Measurements from ENCODE around the gene NRP2. TPM values are rescaled to one million over a fixed set of nuclear protein-coding genes. Genes with fewer than 3 reads are reported as not detected.

The NRP2 gene
- total RNA-seq, 2 experiments from 2014 or later: 1.5 to 3.8 TPM

- Mint-ChIP-seq H3K27me3 (peaks cover 33% of the 10 kb centered on the region), H3K4me3 (no peak overlapping the region), H3K9me3 (ENCODE audit: low read depth) (no peaks in the 10 kb centered on the region), H3K36me3 (ENCODE audit: low read depth) (no peaks in the 10 kb centered on the region), H3K4me1 (peaks cover 10% of the 10 kb centered on the region), H3K27ac (no peak overlapping the region)
- ATAC-seq (no peak), DNase-seq (no peak)
- CTCF ChIA-PET: interaction anchor here (0.7 to 1.3 kb wide), 2 partner anchors 11 to 14 kb away, joined by 3 read pairs; no protein-coding TSS in a partner anchor
- intact Hi-C loops (cut with DNase I, micrococcal nuclease): no loop called here
- POLR2A ChIA-PET: no interaction called here
Measured at GRCh38 chr2:205689820-205690219, 7.5 kb downstream of the NRP2 start.

- CTCF ChIA-PET: no interaction called here
- Mint-ChIP-seq H3K9me3 (ENCODE audit: low read depth) (no peaks in the 10 kb centered on the region), H3K4me3 (no peak overlapping the region), H3K4me1 (no peaks in the 10 kb centered on the region), H3K36me3 (ENCODE audit: low read depth) (no peaks in the 10 kb centered on the region), H3K27me3 (peaks cover 13% of the 10 kb centered on the region), H3K27ac (no peak overlapping the region)
- DNase-seq: no peak
- POLR2A ChIA-PET: no interaction called here
- ATAC-seq: no peak
- intact Hi-C loops (cut with DNase I, micrococcal nuclease): no loop called here
Measured at GRCh38 chr2:205692104-205692503, 9.8 kb downstream of the NRP2 start.

GRCh38 chr2:205694256-205694655, 12.0 kb downstream of the NRP2 start:
- H3K27ac Mint-ChIP-seq: no peak overlapping the region
- no peak overlapping the region for H3K4me3 Mint-ChIP-seq
- DNase-seq (no peak), ATAC-seq (no peak)
- POLR2A ChIA-PET: no interaction called here
- no peaks in the 10 kb centered on the region for H3K9me3 Mint-ChIP-seq (ENCODE audit: low read depth)
- CTCF ChIA-PET: interaction anchor here (0.6 kb wide), 1 partner anchor 203 kb away, joined by 3 read pairs; no protein-coding TSS in a partner anchor
- intact Hi-C loops (cut with DNase I, micrococcal nuclease): no loop called here
- peaks cover 8% of the 10 kb centered on the region for H3K27me3 Mint-ChIP-seq
- H3K4me1 Mint-ChIP-seq: no peaks in the 10 kb centered on the region
- H3K36me3 Mint-ChIP-seq (ENCODE audit: low read depth): no peaks in the 10 kb centered on the region

- POLR2A ChIA-PET: no interaction called here
- no peaks in the 10 kb centered on the region for H3K36me3 Mint-ChIP-seq (ENCODE audit: low read depth)
- H3K4me3 Mint-ChIP-seq: no peak overlapping the region
- H3K4me1 Mint-ChIP-seq: peaks cover 10% of the 10 kb centered on the region
- peaks cover 5% of the 10 kb centered on the region for H3K27me3 Mint-ChIP-seq
- H3K9me3 Mint-ChIP-seq (ENCODE audit: low read depth): no peaks in the 10 kb centered on the region
- no peak for ATAC-seq
- intact Hi-C loops (cut with DNase I, micrococcal nuclease): no loop called here
- CTCF ChIA-PET: interaction anchor here (1.0 to 1.4 kb wide), 2 partner anchors 16 to 20 kb away, joined by 3 to 4 read pairs; no protein-coding TSS in a partner anchor
- H3K27ac Mint-ChIP-seq: no peak overlapping the region
- no peak for DNase-seq
Measured at GRCh38 chr2:205695460-205695991, 13.2 kb downstream of the NRP2 start.

- CTCF ChIA-PET: interaction anchor here (1.0 kb wide), 1 partner anchor 21 kb away, joined by 4 read pairs; no protein-coding TSS in a partner anchor
- peaks cover 3% of the 10 kb centered on the region for H3K27me3 Mint-ChIP-seq
Measured at GRCh38 chr2:205696331-205696926, 14.1 kb downstream of the NRP2 start.

GRCh38 chr2:205696927-205697441, 14.7 kb downstream of the NRP2 start:
- DNase-seq (no peak), ATAC-seq (no peak)
- Mint-ChIP-seq H3K9me3 (ENCODE audit: low read depth) (no peaks in the 10 kb centered on the region), H3K27me3 (peaks cover 3% of the 10 kb centered on the region), H3K36me3 (ENCODE audit: low read depth) (no peaks in the 10 kb centered on the region), H3K4me1 (peaks cover 14% of the 10 kb centered on the region), H3K27ac (no peak overlapping the region), H3K4me3 (no peak overlapping the region)
- ChIA-PET POLR2A (no interaction called here), CTCF (no interaction called here)
- intact Hi-C loops (cut with DNase I, micrococcal nuclease): no loop called here

More at GRCh38 chr2:205696331-205696926, 14.1 kb downstream of the NRP2 start:
- Mint-ChIP-seq H3K36me3 (ENCODE audit: low read depth) (no peaks in the 10 kb centered on the region), H3K4me3 (no peak overlapping the region), H3K9me3 (ENCODE audit: low read depth) (no peaks in the 10 kb centered on the region), H3K4me1 (peaks cover 14% of the 10 kb centered on the region), H3K27ac (no peak overlapping the region)
- intact Hi-C loops (cut with DNase I, micrococcal nuclease): no loop called here
- ATAC-seq (no peak), DNase-seq (no peak)
- POLR2A ChIA-PET: no interaction called here

- ATAC-seq: no peak
Measured at GRCh38 chr2:205698286-205699268, 16.3 kb downstream of the NRP2 start.

GRCh38 chr2:205699515-205700289, 17.4 kb downstream of the NRP2 start:
- peak overlapping the region; percentile 31 for H3K27ac Mint-ChIP-seq
- ATAC-seq (no peak), DNase-seq (no peak)
- peaks cover 14% of the 10 kb centered on the region for H3K4me1 Mint-ChIP-seq
- H3K9me3 Mint-ChIP-seq (ENCODE audit: low read depth): no peaks in the 10 kb centered on the region
- ChIA-PET POLR2A (no interaction called here), CTCF (interaction anchor here (1.2 to 1.5 kb wide), 2 partner anchors 17 to 24 kb away, joined by 3 to 6 read pairs; partner anchors contain the start of gene NRP2)
- no peaks in the 10 kb centered on the region for H3K36me3 Mint-ChIP-seq (ENCODE audit: low read depth)
- no peak overlapping the region for H3K4me3 Mint-ChIP-seq
- peaks cover 2% of the 10 kb centered on the region for H3K27me3 Mint-ChIP-seq
- intact Hi-C loops (cut with DNase I, micrococcal nuclease): no loop called here

More at GRCh38 chr2:205698286-205699268, 16.3 kb downstream of the NRP2 start:
- peaks cover 14% of the 10 kb centered on the region for H3K4me1 Mint-ChIP-seq
- ChIA-PET CTCF (interaction anchor here (1.2 to 1.5 kb wide), 2 partner anchors 16 to 23 kb away, joined by 3 to 6 read pairs; partner anchors contain the start of gene NRP2), POLR2A (no interaction called here)
- no peak for DNase-seq
- H3K27ac Mint-ChIP-seq: no peak overlapping the region
- H3K9me3 Mint-ChIP-seq (ENCODE audit: low read depth): no peaks in the 10 kb centered on the region
- no peak overlapping the region for H3K4me3 Mint-ChIP-seq
- intact Hi-C loops (cut with DNase I, micrococcal nuclease): no loop called here
- no peaks in the 10 kb centered on the region for H3K36me3 Mint-ChIP-seq (ENCODE audit: low read depth)
- H3K27me3 Mint-ChIP-seq: peaks cover under 1% of the 10 kb centered on the region

- peak; percentile 79 for ATAC-seq
- intact Hi-C loops (cut with DNase I, micrococcal nuclease): no loop called here
Measured at GRCh38 chr2:205700331-205701132, 18.2 kb downstream of the NRP2 start.

GRCh38 chr2:205701509-205701908, 19.2 kb downstream of the NRP2 start:
- ChIA-PET CTCF (interaction anchor here (0.6 to 1.0 kb wide), 2 partner anchors 11 to 476 kb away, joined by 3 to 5 read pairs; no protein-coding TSS in a partner anchor), POLR2A (no interaction called here)
- no peaks in the 10 kb centered on the region for H3K36me3 Mint-ChIP-seq (ENCODE audit: low read depth)
- intact Hi-C loops (cut with DNase I, micrococcal nuclease): no loop called here
- no peak for DNase-seq
- ATAC-seq: no peak
- H3K4me1 Mint-ChIP-seq: peaks cover 22% of the 10 kb centered on the region
- H3K4me3 Mint-ChIP-seq: no peak overlapping the region
- no peaks in the 10 kb centered on the region for H3K9me3 Mint-ChIP-seq (ENCODE audit: low read depth)
- peaks cover 2% of the 10 kb centered on the region for H3K27me3 Mint-ChIP-seq
- H3K27ac Mint-ChIP-seq: no peak overlapping the region

More at GRCh38 chr2:205700331-205701132, 18.2 kb downstream of the NRP2 start:
- Mint-ChIP-seq H3K4me1 (peaks cover 14% of the 10 kb centered on the region), H3K27me3 (peaks cover 2% of the 10 kb centered on the region), H3K9me3 (ENCODE audit: low read depth) (no peaks in the 10 kb centered on the region), H3K27ac (peak overlapping the region; percentile 29), H3K4me3 (no peak overlapping the region), H3K36me3 (ENCODE audit: low read depth) (no peaks in the 10 kb centered on the region)
- CTCF ChIA-PET: interaction anchor here (0.6 to 1.0 kb wide), 2 partner anchors 11 to 12 kb away, joined by 3 to 5 read pairs; no protein-coding TSS in a partner anchor
- POLR2A ChIA-PET: no interaction called here
- DNase-seq: peak; percentile 58
